GM18951 (cell line): ENCODE results near the gene UCP2.

Source experiments
- POLR2A ChIP-seq: IDR thresholded peaks from 4 replicates; pipeline ENCODE4 v1.6.1; 2011; ENCODE audit warnings: mild to moderate bottlenecking; ENCODE audit not compliant: insufficient read length, insufficient read depth; ENCODE audit errors: extremely low read depth
- in situ Hi-C: fragments of 300-500 bp; cut with MboI; formaldehyde crosslinking; loops from one replicate; pipeline ENCODE4 v1.12.0; 2022; ENCODE audit warnings: low sequenced_read_pairs, mixed read lengths, inconsistent platforms; ENCODE audit not compliant: unreplicated experiment

UCP2 gene

DNA sequence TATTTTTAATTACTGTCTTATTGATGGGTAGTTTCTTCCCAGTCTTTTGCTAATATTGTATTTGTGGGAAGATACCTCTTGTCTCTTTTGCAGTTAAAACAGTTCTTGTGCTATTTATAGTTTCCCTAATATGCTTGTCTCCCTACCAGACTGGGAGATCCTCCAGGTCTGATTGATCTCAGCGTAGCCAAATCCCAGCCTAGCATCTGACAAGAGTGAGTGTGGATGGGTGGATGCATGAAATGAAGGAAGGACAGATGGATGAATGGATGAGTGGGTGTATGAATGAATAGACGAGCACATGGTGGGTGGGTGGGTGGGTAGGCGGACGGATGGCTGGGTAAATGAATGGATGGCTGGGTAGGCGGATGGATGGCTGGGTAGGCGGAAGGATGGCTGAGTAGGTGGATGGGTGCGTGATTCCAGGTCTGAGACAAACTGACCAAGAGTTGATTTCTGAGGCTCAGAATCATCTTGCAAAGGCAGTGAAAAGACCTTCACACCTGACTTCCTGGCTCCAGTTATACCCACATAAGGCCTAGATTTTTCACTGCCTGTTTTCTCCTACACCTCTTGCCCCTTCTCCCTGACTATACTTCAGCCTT lies 20.4 kb downstream of the UCP2 start:
- no peak for TF ChIP-seq POLR2A
- in situ Hi-C loops = no loop called here

- in situ Hi-C loops = no loop called here
- no peak for TF ChIP-seq POLR2A
These were observed 21.3 kb downstream of the UCP2 start for GRCh38 chr11:73961321-73961720.

DNA sequence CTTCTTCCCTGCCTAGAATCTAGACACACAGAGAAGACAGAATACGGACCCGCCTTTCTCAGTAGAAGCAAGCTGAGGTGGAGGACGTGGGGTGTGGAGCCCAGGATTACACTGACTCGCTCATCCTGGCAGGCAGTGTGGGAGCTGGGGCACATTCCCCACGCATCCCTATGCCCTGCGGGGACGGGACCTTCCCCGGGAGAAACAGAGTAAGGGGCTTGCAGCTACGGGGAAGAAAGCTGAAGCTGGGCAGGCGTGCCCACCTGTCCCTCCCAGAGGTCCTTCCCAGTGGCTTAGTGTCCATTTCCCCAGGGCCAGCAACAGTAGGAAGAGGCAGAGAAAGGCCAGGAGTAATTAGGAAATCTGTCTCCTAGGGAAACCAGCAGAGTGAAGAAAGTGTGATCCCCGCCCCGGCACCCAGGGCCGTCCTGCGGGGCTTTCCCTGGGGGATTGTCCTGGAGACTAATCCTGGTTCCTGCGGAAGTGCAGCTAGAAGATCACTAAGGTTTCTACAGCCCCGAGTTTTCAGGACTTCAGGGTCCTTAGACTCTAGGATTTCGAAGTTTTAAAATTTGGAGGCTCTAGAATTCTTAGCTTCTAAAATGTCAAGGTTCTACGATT lies 24.0 kb downstream of the UCP2 start:
- in situ Hi-C loops = no loop called here
- no peak for TF ChIP-seq POLR2A

- TF ChIP-seq POLR2A = no peak
- in situ Hi-C loops = no loop called here
These were observed 24.8 kb downstream of the UCP2 start for GRCh38 chr11:73957654-73958361.

DNA sequence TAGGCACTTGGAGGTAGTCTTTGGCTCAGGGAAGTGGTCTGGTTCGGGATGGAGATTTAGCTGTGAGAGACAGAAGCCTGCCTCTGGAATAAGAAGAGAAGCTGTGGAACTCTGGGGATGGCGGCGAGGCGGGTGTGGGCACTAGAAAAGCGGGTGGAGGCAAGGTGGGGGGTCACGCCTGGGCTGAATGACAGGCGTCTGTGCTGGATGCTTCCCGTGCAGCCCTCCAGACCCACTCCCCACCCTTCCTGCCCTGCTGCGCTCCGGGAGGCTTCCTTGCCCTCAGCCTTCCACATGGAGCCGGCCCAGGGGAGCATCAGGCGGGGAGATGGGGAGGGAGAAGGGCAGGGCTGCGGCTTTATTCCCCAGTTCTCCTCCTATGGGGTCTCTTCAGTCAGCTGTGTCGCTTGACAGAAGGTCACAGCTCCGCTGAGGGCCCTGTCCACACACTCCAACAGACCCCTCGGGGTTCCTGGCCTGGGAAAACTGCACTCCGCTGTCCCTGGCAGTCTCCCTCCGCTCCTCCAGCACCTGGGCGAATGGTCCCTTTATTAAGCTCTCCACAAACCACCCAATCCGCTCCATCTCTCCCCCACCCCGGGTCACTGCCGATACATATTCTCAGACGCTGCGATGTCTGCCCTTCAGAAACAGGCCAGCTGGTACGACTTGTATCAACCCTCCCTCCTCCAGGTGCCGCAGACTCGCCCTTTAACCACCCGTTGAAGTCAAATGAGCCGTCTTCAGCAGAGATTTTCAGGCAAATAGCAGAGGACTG lies 25.6 kb downstream of the UCP2 start:
- no peak for TF ChIP-seq POLR2A
- in situ Hi-C loops = no loop called here

GRCh38 chr11:73951797-73952196 lies 30.8 kb downstream of the UCP2 start:
- no peak for TF ChIP-seq POLR2A
- in situ Hi-C loops = no loop called here

DNA sequence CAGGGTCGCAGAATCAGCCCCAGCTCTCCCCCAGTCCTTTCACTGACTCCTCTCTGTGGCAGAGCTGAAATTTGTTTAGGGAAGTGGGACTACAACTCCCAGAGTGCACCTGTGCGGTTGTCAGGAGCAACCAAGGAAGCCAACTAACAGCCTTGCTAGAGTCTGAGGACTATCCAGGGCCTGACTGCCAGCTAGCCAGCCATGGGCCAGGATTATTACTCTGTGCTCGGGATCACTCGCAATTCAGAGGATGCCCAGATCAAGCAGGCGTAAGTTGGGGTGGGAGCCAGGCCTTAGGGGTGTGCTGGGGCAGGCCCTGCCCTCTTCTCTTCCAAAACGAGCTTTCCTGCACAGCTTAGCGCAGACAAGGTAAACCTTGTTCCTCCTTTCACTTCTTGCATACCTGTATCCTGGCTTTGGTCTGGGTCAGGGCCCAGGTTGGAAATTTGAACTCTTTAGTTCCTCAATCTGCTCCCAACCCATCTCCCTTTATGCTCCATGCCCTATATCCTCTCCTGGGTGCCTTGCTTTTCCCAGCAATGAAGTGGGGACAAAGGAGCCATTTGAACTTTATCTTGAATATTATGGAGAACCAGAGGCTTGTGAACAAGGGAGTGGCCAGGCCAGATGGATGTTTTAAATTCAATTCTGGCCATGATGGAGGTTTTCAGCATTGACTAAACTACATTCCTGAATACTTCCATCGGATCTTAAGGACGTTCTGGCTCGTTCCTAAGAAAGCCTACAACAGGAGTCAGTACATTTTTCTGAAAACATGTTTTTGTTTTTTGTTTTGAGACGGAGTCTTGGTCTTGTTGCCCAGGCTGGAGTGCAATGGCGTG lies 31.6 kb downstream of the UCP2 start, which contains the start of gene DNAJB13:
Gene DNAJB13, plus strand, starts transcription at position 158 of the 842 bp plus-strand sequence. Its CDS starts 44 bp downstream, at position 202.
- no peak for TF ChIP-seq POLR2A
- in situ Hi-C loops = no loop called here

GRCh38 chr11:73949912-73950311 lies 32.7 kb downstream of the UCP2 start:
- no peak for TF ChIP-seq POLR2A
- in situ Hi-C loops = no loop called here

DNA sequence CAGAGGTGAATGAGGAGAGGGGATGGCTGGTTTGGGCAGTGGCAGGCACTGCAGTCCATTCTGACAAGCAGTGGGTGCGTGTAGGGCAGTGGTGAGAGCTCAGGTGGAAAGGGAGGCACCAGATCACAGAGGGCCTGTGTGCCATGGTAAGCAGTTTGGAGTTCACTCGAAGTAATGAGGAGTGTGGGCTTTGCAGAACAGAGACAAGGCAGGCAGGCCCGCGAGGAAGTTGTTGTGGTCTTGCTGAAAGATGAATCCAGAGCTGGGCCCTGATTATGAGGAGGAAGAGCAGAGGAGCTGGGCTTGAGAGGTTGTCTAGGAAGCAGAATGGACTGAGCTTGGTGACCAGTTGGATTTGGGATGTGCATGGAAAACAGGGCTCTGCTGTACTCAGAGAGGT lies 33.4 kb downstream of the UCP2 start:
- no peak for TF ChIP-seq POLR2A
- in situ Hi-C loops = no loop called here

GRCh38 chr11:73946798-73947458 lies 35.7 kb downstream of the UCP2 start:
- in situ Hi-C loops = no loop called here
- TF ChIP-seq POLR2A = no peak

GRCh38 chr11:73945396-73945795 lies 37.2 kb downstream of the UCP2 start:
- no peak for TF ChIP-seq POLR2A
- in situ Hi-C loops = no loop called here

- TF ChIP-seq POLR2A = no peak
- in situ Hi-C loops = no loop called here
These were observed 37.7 kb downstream of the UCP2 start for GRCh38 chr11:73944901-73945300.
